Mesenteric fat pad (tissue), 1 donor: Measurements from ENCODE around the gene ZC2HC1B. TPM values are rescaled to one million over a fixed set of nuclear protein-coding genes. Genes with fewer than 3 reads are reported as not detected.

ENCODE experiments used
- DNase-seq: peaks from one replicate; pipeline ENCODE4 v3.0.0-alpha.2; 2020; ENCODE audit warnings: low spot score
- total RNA-seq: library from RNA; stranded (reverse); fragmentation: NEBNext Ultra II Directional; extraction: Animal tissue kit (Norgen Biotek cat#: 25700); gene quantifications from one replicate; pipeline ENCODE4 v1.2.1, GENCODE V29; 2021
- donor health status: DM: yes; HTN: yes; CAD: no.

ZC2HC1B gene
- total RNA-seq, 1 donor from 2014 or later: not detected

GRCh38 chr6:143934331-143934730 is 70.1 kb downstream of the ZC2HC1B start:
- no peak for DNase-seq

- DNase-seq: no peak
These were observed 70.6 kb downstream of the ZC2HC1B start for GRCh38 chr6:143934867-143935266.

GRCh38 chr6:143936347-143936746 is 72.1 kb downstream of the ZC2HC1B start:
- DNase-seq: no peak

GRCh38 chr6:143936778-143937667 is 72.7 kb downstream of the ZC2HC1B start:
- DNase-seq: no peak

- no peak for DNase-seq
These were observed 73.3 kb downstream of the ZC2HC1B start for GRCh38 chr6:143937668-143937970.

- DNase-seq: no peak
These were observed 75.1 kb downstream of the ZC2HC1B start for GRCh38 chr6:143939364-143939763.

- no peak for DNase-seq
These were observed 75.8 kb downstream of the ZC2HC1B start for GRCh38 chr6:143940011-143940597.

GRCh38 chr6:143941852-143942627 is 77.8 kb downstream of the ZC2HC1B start:
- DNase-seq: no peak

- no peak for DNase-seq
These were observed 83.9 kb downstream of the ZC2HC1B start for GRCh38 chr6:143948208-143948607.

GRCh38 chr6:143949535-143949934 is 85.3 kb downstream of the ZC2HC1B start:
- DNase-seq: no peak

GRCh38 chr6:143949962-143950361 is 85.7 kb downstream of the ZC2HC1B start:
- no peak for DNase-seq

GRCh38 chr6:143950875-143951274 is 86.6 kb downstream of the ZC2HC1B start:
- no peak for DNase-seq

GRCh38 chr6:143952060-143952778 is 87.9 kb downstream of the ZC2HC1B start:
- no peak for DNase-seq

GRCh38 chr6:143952947-143953701 is 88.8 kb downstream of the ZC2HC1B start:
- DNase-seq: no peak

- DNase-seq: no peak
These were observed 89.6 kb downstream of the ZC2HC1B start for GRCh38 chr6:143953922-143954321.

- DNase-seq: no peak
These were observed 91.7 kb downstream of the ZC2HC1B start for GRCh38 chr6:143955971-143956370.

- DNase-seq: no peak
These were observed 93.5 kb downstream of the ZC2HC1B start for GRCh38 chr6:143957679-143958274.

- DNase-seq: no peak
These were observed 94.6 kb downstream of the ZC2HC1B start for GRCh38 chr6:143958839-143959399.

- DNase-seq: no peak
These were observed 95.7 kb downstream of the ZC2HC1B start for GRCh38 chr6:143959927-143960326.

GRCh38 chr6:143961066-143961465 is 96.8 kb downstream of the ZC2HC1B start:
- DNase-seq: no peak
